OCI-LY7 (cell line): ENCODE measurements around the gene TMEM115.

Source experiments
- EZH2phosphoT487 ChIP-seq: fragments of 200-600 bp; sonication (generic); IDR thresholded peaks from 2 replicates; pipeline ENCODE4 v1.6.1; 2018; ENCODE audit warnings: low read depth, borderline replicate concordance, mild to moderate bottlenecking, mixed run types, antibody characterized with exemption, low read length, moderate library complexity, mixed read lengths
- TF ChIP-seq, protein P1 (sequence below): fragments of 200-600 bp; sonication (generic); conservative IDR thresholded peaks from 2 replicates; pipeline ENCODE4 v1.5.1; 2014; ENCODE audit warnings: mild to moderate bottlenecking, antibody characterized with exemption, low read length, moderate library complexity, mixed read lengths

DNA sequence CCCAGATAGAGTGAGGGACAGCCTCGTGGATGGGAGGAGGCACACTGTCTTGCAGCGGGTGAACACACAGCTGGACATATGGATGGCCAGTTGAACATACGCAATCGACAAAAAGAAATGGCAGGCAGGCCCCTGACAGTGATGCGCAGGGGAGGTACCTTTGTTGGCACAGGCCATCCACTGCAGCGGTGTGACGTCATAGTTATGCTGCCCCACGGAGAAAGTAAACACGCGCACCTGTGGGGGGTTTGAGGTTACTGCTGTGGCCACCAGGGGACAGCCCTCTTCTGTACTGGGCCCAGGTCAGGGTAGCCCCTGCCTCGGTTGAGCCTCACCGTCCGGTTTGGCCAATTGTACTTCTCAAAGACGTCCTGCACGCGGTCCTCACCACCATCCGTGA, 19.4 kb upstream of the TMEM115 start:
- TF ChIP-seq, protein P1, sequence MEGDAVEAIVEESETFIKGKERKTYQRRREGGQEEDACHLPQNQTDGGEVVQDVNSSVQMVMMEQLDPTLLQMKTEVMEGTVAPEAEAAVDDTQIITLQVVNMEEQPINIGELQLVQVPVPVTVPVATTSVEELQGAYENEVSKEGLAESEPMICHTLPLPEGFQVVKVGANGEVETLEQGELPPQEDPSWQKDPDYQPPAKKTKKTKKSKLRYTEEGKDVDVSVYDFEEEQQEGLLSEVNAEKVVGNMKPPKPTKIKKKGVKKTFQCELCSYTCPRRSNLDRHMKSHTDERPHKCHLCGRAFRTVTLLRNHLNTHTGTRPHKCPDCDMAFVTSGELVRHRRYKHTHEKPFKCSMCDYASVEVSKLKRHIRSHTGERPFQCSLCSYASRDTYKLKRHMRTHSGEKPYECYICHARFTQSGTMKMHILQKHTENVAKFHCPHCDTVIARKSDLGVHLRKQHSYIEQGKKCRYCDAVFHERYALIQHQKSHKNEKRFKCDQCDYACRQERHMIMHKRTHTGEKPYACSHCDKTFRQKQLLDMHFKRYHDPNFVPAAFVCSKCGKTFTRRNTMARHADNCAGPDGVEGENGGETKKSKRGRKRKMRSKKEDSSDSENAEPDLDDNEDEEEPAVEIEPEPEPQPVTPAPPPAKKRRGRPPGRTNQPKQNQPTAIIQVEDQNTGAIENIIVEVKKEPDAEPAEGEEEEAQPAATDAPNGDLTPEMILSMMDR, result no peak
- no peak for TF ChIP-seq EZH2phosphoT487
